GM19467 (cell line): ENCODE results near the gene ROBO1.

Source experiments
- ATAC-seq: cut with Tn5 transposase; IDR thresholded peaks from one replicate; pipeline ENCODE4 v1.9.1; 2021; ENCODE audit warnings: mild to moderate bottlenecking, moderate library complexity; ENCODE audit not compliant: unreplicated experiment

ROBO1 gene

DNA sequence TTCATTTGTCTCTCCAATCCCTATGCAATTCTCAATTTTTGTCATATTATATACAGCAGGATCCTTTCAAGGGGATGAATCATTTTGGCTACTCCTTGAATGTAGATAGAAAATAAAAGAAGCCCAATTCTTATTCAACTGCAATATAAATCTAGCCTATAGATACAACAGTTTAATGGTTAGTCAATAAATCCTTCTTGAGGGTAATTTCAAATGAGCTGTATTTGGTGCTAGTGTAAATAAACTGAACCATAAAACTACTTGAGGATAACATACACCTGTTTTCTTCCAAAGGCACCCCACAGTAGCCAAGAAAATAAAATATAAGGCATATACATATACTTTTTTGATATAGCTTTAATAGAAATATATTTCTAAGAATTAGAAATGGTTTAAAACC lies 830.3 kb downstream of the ROBO1 start:
- ATAC-seq, result no peak

DNA sequence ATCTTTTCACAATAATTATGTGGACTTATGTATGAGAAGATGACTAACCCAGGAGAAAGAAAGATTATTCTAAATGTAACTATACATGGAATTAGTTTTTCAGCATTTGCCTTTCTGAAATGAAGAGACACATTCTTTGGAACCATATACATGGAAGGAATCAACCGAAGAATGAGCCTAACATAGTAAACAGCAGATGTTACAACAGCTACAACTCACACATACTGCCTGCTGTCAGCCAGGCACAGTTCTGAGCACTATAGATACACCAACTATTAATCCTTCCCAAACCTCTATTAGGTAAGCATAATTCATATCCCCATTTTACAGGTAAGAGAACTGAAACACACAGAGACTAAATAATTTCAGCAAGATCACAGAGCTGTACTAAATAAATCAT lies 840.0 kb downstream of the ROBO1 start:
- no peak for ATAC-seq

DNA sequence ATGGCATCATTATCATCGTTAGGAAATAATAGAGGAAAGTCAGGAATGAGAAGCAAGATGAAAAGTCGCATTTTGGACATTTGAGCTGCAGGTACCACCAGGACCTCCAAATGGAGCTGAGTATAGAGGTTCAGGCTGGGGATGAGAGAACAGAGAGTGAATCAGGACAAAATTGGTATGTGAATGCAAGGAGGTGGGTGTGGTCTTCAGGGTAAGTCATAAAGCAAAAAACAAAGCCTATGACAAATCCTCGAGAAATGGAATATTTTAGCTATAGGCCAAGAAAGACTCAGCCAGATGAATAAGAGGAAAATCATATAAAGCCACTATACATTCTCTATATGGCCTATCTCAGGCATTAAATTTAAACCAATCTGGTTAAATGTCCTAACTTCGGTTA lies 841.3 kb downstream of the ROBO1 start:
- no peak for ATAC-seq

DNA sequence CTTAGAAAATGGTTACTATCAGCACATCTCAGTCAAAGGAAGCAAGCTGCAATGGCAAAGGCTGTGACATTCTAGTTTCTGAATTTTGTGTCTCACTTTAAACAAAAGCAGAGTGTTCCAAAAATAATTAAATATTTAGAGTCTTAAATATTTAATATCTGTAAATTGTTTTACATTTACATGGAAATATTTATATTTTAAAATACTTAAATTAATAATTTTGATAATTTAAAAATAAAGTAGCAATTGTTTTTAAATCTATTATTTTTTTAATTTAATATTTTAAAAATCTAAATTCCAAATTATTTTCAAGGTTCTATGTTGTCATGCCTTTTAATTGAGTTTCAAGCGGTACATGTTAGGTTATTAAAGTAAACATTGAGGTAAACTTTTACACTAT lies 843.1 kb downstream of the ROBO1 start:
- ATAC-seq, result no peak

DNA sequence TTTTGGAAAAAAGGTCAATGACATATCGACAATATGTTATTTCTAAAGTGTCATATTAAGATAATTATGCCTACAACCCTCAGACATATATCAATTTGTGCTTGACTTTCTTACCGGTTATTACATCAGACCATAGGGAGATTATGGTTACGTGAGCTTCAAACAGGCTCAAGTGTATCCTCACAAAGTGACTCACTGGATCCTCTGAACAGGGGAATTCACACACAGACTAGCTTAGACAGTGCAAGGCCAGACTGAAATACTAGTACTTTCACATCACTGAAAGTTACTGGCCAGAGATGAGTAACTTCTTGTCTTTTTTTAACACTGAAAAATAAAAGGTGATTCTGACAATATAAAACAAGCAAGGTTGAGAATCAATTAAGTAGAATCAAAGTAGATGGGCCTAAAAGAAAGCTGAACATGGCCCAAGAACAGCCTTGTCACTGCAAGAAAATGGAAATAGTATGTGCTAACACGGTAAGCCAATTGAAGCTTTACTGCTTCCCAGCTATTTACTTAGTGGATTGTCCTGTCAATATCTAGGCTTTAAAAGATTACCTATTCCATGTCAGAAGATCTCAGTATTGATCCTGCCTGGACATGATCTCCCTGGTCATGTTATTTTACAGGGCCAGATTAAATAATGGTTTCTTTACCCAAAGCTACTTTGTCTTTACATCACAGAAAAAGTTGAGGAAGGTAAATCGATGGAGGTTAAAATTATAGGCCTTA lies 848.6 kb downstream of the ROBO1 start:
- no peak for ATAC-seq

DNA sequence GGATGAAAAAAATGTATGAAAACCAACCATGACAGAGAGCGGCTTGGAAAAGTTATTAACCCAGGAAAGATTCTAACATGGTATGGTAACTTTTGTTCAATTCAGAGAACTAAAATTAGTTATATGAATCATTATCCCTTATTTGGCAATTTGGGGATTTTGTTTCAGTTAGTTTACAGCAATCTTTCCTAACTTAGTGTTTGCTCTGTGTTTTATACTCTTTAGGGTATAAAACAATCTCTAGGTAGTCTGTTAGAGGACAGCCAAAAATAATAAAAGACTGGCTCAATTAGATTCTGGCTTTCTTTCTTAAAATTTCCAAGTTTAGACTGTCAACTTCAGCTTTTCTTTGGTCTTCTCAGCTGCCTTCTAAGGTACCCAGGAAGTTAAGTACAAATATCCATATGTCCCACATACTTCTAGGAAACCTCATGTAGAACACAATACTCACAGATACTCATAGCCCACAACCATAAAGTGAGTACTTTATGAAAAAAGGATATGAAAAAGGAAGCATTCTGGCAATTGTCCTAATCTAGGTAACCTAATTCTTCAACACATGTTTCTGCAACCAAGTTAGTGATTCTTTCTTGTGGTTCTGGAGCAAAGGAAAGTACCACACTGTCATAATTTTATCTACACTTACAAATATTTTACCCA lies 849.3 kb downstream of the ROBO1 start:
- ATAC-seq, result no peak

DNA sequence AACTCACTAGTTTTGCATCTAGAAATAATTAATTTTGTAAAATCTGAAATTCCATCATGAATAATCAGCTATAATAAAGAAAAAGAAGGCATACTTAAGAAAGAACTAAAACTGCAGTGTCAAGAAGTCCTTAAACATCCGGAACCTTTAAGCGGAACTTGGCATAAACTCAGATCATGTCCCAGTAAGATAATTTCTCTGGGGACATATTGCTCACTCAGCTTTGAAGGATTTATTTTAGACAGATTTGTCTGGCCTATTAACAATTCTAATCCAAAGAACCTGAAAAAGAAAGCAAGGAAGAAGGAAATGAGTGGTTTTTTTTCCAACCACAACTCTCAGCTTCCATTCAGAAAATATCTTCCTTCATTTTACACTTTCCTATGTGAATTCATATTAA lies 850.3 kb downstream of the ROBO1 start:
- no peak for ATAC-seq

DNA sequence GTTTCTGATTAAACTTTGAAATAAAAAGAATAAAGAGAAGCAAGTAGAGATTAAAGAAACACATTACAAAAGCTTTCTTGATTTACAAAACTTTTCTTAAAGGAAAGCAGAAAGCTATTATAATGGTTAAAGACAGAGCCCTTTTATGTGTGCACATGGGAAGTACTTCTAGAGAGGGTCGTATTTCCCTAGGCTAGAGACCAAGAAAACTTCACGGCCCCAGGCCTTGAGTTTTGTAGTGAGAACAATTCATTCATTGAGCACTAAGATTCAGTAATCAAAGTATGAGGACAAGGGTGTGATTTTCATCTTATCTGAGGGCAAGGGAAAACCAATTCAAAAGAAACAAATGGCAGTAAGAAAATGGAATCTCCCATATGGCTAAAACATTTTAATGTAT lies 854.1 kb downstream of the ROBO1 start:
- ATAC-seq, result no peak

DNA sequence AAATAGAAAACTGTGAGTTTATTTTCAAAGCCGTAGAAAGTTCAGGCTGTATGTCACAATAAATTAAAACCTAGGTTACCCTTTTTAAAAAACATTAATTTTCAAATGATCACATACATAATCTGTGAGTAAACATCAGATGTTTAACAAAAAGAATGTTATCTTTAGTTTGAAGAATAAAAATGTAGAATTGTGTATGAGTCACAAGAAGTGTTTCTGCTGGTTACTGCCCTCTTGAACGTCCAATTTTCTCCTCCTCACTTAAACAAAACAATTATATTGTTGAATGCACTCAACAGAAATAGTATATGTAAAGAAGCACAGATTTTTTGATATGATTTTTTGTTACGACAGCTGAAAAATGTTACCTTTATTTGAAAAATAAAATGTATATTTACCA lies 855.1 kb downstream of the ROBO1 start:
- no peak for ATAC-seq

DNA sequence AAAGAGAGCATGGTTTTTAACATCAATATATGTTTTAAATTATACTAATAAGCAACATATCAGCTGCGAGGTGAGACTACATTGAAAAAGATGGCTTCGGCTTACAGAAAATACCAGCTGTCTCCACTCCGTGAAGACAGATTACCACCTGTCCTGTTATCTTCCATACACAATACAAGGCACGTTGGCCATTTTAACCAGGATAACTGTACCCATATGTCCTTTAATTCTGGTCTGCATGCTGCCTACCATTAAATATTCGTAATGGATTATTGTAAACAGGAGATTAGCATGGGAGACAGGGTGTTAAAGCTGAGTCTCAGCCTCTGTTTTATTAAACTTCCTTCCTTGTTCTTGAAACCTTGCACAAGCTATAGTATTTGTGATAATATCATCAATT lies 855.5 kb downstream of the ROBO1 start:
- ATAC-seq, result no peak

DNA sequence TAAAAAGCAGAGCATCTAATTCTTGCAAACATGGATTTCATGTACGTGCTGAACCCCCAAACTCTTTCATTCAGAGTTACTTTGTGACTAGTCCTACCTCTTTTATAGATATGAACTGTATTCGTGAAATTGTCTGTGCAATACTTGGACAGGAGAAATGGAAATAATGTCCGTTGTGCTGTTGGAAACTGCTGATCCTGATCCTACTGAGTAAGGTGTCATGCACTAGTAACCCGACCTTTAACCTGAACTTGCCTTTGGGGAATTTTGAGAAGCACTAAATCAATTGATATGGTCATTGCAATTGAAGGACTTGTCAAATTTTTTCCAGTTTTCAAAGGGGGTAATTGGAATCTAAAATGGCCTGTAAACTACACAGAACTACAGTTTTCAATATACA lies 856.4 kb downstream of the ROBO1 start:
- no peak for ATAC-seq

DNA sequence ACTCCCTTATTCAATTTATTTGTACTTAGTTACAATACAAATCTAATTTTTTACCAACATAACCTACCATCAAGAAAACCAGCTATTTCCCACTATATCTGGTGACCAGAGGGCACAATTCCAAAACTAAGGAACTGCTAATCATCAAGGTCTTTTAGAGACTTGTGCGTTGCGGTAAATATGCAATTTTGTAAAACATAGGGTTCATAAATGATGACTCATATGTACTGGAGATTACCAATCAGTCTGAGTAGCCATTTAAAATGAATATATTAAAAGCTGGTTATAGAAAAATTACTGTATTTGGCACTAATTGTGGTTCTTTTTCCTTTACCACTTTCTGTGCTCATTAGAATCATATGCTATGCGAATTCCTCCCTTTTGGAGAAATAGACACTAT lies 859.6 kb downstream of the ROBO1 start:
- ATAC-seq, result no peak

DNA sequence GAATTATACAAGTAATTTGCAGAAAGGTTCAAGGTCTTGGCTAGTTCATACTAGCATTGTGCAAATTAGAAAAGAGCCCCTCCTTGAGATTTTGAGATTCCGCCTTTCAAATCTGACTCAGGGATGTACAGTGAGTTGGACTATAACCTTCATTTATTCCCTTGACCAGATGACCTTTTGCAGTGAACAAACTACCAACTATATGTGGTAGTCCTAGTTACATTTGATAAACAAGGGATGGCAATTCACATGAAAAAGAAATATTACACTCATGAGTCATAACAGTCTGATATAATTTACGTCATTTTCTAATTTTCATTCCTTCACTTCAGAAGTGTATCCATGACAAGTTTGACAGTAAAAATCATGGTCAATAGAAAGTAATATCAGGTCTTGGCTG lies 860.4 kb downstream of the ROBO1 start:
- ATAC-seq, result no peak

DNA sequence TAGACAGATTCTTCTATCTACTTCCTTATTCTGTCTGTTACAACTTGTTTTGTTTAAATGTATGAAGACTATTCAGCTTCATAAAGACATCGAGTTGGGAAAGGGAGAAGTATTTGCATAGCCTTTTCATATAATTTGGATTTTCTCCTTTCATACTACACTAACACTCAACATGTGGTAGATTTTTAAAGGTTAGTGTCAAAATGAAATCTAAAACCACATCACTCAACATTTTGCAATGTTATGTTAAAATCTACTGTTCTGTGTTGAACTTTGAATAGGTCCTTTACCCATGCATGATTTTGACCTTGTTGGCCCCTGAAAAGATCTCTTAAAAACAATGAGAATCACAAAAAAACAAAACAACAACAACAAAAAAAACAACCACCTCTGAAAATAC lies 860.9 kb downstream of the ROBO1 start:
- ATAC-seq, result no peak

DNA sequence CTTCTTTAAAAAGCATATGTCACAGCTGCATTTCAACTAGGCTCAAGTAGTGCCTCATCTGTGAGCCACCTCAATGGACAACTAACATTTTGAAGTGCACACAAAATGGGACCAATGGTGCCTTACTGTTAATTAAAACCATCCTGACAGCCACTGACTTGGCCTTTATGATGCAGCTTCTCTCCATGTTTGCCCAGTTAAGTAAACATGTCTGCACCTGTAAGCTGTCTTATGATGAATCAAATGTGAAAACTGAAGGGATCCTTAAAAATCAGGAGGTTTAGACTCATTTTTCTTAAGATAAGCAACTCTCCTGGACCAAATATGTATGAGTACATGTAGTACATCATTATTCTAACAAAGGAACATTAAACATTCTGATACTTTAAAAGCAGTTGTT lies 861.6 kb downstream of the ROBO1 start:
- no peak for ATAC-seq

DNA sequence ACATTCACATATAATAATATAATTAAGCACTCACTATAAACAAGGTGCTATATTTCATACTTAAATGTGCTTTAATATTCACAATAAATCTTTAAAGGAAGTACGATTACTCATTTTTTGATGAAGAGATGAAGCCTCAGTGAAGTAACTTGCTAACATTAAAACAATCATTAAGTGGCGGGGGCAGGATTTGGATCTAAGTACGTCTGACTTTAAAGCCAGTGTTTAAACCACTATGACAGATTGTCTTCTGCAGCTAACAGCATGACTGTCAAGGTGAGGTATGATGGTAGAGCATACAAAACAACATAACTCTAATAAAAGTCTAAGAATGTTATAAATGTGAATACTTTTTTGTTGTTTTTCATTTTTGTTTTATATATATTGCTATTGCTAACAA lies 862.1 kb downstream of the ROBO1 start:
- ATAC-seq, result no peak

DNA sequence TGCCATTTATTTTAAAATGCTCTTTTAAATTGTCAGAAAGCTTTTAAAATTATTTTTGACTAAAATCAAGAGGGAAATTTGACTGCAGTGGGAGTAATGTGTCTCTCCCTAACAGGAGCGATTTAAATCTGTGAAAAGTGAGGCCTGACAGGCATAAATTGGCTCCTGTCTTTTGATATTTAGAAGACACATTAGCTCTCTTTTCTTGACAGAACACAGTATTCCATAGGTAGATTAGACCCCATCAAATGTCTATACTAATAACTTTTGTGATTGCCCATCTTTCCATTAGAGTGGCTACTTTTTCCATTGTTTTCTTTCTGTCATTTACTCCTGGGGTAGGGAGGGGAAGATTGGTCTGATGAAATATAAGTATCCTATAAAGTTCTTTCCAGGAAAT lies 866.3 kb downstream of the ROBO1 start:
- ATAC-seq, result no peak

DNA sequence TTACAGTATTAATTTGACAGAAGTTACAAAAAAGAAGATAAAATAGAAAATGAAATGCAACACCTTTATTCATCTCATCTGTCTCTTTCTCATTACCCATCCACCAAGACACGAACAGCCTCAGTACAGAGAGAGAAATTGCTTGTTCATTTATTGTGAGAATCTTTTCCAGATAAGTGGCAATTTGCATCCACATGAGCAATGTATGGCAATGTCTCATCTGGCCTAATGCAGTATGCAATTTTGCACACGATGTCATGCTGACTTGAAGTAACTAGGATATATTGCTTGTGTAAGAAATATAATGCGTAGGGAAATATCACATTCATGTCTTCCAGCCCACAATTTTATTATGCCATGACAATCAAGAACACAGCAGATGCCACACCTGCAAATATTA lies 866.9 kb downstream of the ROBO1 start:
- ATAC-seq, result no peak

DNA sequence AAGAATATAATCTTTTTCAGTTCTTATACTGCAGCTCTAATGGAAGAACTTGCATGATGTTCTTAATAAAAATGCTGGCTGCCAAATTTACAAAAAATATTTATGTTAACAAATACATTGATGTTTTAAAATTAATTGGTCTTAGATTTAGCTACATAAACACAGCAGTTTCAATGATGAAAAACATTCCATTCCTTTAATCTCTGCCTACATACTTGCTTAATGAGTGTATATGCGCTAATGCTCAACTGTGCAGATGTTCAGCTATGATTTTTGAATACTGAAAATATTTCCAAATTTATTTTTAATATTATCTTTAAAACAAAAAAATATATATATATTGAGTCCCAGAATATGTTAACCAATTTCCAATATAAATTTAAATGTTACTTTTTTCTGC lies 867.4 kb downstream of the ROBO1 start:
- no peak for ATAC-seq

DNA sequence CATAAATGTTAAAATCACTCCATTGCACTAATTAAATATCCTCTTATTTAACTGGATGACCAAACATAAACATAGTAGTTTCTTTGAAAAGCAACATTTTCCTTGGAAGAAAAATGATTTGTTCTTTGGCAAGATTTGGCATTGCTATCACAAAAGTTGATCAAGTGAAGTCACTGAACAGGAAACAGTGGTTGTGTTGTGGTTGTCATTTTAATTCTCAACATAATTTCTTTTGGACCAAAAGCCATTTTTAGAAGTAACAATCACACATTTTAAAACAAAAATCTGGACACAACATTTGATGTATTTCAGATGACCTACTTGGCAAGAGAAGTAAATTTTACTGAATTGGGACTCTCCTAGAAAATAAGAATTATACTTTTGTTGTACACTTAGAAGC lies 872.3 kb downstream of the ROBO1 start:
- ATAC-seq, result no peak

DNA sequence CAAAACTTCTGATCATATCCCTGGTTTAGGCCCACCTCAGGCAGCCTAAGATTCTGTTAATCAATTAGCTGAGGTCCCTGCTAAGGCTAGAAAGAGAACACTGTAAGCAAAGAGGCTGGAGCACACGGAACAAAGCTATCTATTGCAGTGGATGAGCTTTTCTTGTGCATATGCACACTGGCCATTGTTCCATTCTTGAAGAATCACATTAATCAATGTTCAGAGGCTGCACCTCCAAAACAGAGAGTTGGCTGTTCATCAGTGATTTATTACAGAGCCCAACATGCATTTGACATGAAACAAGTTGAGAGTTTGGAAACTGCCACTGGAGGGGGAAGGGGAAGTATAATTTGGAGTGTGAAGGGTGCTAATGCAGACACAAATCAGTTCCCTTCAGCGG lies 873.0 kb downstream of the ROBO1 start:
- no peak for ATAC-seq

DNA sequence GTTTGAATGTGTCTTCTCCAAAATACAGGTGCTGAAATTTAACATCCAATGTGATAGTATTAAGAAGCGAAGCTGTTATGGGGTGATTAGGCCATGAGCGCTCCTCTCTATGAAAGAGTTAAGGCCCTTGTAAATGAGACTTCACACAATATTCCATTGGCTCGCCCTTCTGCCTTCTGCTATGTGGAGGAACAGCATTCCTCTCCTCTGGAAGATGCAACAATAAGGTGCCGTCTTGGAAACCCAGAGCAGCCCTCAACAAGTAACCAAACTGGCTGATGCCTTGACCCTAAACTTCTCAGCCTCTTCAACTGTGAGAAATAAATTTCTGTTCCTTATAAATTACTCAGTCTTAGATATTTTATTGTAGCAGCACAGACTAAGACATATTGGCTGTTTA lies 874.6 kb downstream of the ROBO1 start:
- no peak for ATAC-seq

DNA sequence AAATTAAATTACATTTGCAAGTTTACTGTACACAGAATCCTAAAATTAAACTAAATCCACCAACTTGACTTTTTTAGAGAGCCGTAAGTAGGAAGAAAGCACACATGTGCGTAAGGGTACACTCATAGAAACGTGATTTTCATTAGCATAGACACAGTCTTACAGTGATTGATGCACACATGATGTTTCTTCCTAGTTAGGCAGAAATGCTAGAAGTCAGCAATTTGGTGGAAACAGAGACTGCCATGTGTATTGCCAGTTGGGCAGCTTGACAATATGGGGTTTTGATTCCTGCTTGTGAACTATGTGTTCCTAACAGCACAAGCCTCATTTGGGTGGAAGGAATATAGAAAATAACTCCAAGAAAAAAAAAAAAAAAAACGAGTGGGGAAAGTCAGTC lies 878.5 kb downstream of the ROBO1 start:
- ATAC-seq, result no peak
